GM12801 (cell line): ENCODE results near the gene PPP2R5A.
A peak's percentile ranks its signal among the peaks of the same experiment; 100 is the strongest.

ENCODE experiments used
- TF ChIP-seq, protein P1 (sequence below): IDR thresholded peaks from one replicate; pipeline ENCODE4 v1.5.1; 2011; ENCODE audit warnings: control low read depth; ENCODE audit not compliant: insufficient read length; ENCODE audit errors: extremely low read depth

The PPP2R5A gene

DNA sequence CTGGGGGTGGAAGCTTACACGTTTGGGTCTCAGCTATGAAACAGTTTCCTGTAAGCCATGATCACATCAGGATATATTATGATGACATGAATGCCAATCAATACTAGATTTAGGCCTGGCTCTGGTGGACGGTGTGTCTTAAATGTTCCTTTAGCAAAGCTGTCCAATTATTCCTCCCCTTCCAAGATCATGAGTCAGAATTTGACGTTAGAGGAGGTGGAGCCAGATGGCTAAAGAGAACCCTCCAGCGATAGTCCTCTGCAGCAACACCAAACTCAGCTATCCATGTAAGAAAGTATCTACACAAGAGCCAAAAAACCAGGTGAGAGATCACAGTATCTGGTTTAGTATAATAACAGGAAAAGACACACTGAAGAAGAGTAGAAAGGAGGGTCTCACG is 81.7 kb downstream of the PPP2R5A start:
- TF ChIP-seq, protein P1, sequence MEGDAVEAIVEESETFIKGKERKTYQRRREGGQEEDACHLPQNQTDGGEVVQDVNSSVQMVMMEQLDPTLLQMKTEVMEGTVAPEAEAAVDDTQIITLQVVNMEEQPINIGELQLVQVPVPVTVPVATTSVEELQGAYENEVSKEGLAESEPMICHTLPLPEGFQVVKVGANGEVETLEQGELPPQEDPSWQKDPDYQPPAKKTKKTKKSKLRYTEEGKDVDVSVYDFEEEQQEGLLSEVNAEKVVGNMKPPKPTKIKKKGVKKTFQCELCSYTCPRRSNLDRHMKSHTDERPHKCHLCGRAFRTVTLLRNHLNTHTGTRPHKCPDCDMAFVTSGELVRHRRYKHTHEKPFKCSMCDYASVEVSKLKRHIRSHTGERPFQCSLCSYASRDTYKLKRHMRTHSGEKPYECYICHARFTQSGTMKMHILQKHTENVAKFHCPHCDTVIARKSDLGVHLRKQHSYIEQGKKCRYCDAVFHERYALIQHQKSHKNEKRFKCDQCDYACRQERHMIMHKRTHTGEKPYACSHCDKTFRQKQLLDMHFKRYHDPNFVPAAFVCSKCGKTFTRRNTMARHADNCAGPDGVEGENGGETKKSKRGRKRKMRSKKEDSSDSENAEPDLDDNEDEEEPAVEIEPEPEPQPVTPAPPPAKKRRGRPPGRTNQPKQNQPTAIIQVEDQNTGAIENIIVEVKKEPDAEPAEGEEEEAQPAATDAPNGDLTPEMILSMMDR = no peak

DNA sequence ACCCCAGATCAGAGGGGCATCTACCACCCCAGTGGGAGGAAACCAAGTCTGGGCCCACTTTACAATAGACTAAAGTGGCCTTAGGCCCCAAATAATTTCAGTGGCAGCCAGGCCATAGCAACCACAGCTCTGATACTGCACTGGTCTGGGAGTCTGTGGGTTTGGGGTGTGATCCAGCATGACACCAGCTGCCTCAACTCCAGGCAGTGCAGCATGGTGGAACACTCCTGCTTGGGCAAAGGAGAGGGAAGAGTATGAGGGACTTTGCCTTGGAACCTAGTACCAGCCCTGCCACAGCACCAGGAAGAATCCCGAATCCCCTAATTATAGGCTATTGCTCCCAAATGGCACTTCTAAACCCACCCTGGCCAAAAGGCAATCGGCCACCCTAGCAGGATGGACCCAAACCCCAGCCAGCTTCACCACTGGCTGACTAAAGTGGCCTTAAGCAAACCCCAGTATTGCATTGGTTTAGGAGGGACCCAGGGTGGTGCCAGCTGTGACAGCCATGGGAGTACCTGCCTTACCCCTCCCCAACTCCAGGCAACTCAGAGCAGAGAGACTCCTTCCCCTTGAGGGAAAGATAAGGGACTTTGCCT is 82.4 kb downstream of the PPP2R5A start:
- TF ChIP-seq, protein P1 = no peak

DNA sequence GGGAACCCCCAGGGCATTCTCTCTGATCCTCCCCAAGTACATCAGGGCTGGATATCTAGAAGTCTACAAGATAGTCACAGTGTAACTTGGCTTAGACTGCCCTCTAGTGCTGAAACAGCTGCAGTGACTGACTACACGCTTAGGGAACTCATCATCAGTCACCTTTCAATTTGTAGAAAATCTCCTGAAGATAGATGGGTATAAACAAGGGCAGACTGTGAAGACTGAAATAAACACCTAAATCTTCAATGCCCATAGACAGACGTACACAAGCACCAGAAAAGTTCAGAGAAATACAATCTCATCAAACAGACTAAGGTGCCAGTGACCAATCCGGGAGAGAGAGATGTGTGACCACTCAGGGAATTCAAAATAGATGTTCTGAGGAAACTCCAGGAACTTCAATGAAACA is 82.9 kb downstream of the PPP2R5A start:
- TF ChIP-seq, protein P1 = peak; percentile 25

DNA sequence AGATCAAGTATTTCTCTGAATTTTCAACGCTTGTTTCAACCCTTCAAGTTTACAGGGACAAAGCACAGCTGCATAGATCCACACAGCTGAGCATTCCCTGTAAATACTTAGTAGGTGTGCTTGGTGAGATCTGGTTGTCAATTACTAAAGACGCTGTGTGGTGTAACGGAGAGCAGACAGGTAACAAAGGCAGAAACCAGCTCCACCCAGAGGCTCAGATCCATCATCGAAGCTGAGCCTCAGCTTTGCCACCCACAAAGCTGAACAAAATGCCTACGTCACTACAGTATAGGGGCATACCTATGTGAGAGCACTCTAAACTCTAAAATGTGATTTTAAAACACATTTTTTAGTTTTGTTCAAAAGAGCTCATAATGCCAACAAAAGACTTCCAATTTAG is 90.8 kb downstream of the PPP2R5A start:
- TF ChIP-seq, protein P1 = no peak

DNA sequence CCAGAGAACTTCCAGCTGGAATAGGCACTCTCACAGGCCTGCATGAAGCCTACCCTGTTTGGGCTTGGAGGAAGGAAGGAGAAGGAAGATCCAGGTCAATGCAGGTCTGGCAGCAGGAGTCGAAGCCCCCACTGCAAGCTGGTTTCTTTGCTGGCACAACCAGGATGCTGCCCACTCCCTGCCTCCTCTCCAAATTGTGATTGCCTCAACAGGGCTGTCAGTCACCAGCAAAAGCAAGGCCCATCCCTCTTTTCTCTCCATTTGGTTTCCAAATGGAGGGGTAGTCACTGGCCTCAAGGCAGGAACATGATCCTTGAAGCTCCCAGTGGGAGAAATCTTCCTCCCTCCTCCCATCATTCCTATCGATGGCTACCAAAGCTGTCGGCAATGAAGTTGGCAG is 92.4 kb downstream of the PPP2R5A start:
- TF ChIP-seq, protein P1 = no peak

DNA sequence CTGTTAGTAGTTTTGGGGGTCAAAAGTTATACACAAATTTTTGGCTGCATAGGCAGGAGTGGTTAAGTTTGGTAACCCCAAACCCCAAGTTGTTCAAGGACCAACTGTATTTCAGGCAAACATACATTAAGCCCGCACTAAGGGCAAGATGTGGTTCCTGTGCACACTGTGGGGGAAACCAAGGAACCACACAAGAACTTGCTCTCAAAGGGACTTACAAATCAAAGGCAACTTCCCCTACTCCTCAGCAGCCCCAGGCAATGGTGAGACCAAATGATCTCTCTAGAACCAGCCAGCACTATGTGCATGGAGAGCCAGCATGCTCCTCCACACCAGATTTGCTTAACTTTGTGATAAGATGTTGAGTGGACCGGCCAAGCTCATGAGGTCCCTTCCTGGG is 94.2 kb downstream of the PPP2R5A start:
- TF ChIP-seq, protein P1 = no peak

DNA sequence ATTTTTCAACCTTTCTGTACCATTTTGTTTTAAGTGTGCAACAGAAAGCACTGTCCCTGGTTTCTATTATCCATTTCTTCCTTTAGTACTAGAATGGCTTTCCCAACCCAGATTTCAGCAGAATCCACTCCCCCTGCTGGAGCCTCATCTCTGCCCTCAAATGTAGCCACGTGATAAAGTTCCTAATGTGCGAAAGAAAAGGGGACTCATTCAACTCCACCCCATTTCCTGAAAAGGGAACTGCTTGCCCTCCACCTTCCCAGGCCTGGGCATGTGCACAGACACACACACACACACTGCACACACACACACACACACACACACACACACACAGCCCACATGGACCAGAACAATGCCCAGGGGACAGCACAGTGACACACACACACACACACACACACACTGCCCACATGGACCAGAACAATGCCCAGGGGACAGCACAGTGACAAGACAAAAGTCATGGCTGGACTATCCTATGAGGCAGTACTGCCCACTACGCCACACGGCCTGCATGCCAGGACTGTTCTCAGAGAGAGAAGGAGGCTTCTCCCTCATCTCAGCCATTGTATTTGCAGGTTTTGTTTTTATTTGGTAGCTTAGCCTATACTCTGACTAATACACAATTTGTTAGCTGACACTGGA is 96.3 kb downstream of the PPP2R5A start:
- TF ChIP-seq, protein P1 = no peak
